ENCODE data around the gene CPED1. TPM values are rescaled to one million over a fixed set of nuclear protein-coding genes. Genes with fewer than 3 reads are reported as not detected.

CPED1 gene
- total and polyA plus RNA-seq, 10 of the 15 experiments (the other 5 are each of a cell fraction or from before 2014, with no cell fraction given) = 0.01 to 0.77 (median 0.10) TPM; not detected in 1

DNA sequence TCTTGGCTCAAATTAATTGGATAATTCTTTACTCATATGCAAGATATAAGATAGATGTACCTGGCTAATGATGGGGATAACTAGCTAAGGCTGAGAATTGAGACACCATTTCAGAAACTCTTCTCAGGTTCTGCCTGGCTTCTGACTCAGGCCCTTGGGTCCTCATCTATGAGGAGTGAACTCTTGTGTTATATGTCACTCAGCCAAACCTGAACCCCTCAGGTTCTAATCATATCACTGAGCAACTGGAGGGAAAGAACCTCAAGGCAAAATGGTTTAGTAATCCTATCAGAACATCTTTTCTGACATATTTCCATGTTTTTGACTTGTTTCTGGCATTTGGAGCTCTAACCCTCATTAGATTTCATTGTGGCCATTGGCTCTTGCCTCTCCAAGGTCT, 100.4 kb downstream of the CPED1 start:
- Histone ChIP-seq H3K27me3 (replicated peaks in 1 of 2; ENCODE audit: control insufficient read depth in 2 of 2, insufficient read depth in 2 of 2, low read length in 1 of 2) (peaks cover 0 to 4% of the 10 kb centered on the region in 2 experiments; a peak in 1 of 4 replicates), H4K20me1 (ENCODE audit: control insufficient read depth, insufficient read depth) (no peaks in the 10 kb centered on the region), H3K4me3 (no peak overlapping the region), H3K4me2 (ENCODE audit: control insufficient read depth, insufficient read depth) (no peak overlapping the region), H3K79me2 (ENCODE audit: control insufficient read depth, insufficient read depth, low read length) (no peaks in the 10 kb centered on the region), H3K9ac (ENCODE audit: control insufficient read depth, insufficient read depth, low read length) (no peak overlapping the region), H3K4me1 (ENCODE audit: control insufficient read depth, insufficient read depth, low read length) (no peaks in the 10 kb centered on the region), H3K9me3 (replicated peaks; ENCODE audit: control insufficient read depth, insufficient read depth, low read length) (no peaks in the 10 kb centered on the region), H3K36me3 (ENCODE audit: control insufficient read depth in 2 of 2, insufficient read depth in 2 of 2, low read length in 1 of 2) (no peaks in the 10 kb centered on the region), H3K27ac (ENCODE audit: control insufficient read depth, insufficient read depth) (no peak overlapping the region), H2AFZ (ENCODE audit: control insufficient read depth, low read depth, low read length) (no peak overlapping the region)
- in situ Hi-C loops (cut with MboI) = no loop called here
- no peak for ATAC-seq
- FAIRE-seq = no peak
- no peak for DNase-seq (ENCODE audit: low read depth, low spot score)
- TF ChIP-seq, protein P1, sequence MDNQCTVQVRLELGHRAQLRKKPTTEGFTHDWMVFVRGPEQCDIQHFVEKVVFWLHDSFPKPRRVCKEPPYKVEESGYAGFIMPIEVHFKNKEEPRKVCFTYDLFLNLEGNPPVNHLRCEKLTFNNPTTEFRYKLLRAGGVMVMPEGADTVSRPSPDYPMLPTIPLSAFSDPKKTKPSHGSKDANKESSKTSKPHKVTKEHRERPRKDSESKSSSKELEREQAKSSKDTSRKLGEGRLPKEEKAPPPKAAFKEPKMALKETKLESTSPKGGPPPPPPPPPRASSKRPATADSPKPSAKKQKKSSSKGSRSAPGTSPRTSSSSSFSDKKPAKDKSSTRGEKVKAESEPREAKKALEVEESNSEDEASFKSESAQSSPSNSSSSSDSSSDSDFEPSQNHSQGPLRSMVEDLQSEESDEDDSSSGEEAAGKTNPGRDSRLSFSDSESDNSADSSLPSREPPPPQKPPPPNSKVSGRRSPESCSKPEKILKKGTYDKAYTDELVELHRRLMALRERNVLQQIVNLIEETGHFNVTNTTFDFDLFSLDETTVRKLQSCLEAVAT (IDR thresholded peaks at IDR 0.05) = no peak
- TF ChIP-seq NBN (IDR thresholded peaks at IDR 0.05) (no peak), POLR2AphosphoS5 (IDR thresholded peaks at IDR 0.05; ENCODE audit: low read length) (no peak), SPI1 (IDR thresholded peaks at IDR 0.05; ENCODE audit: borderline replicate concordance, insufficient read depth, low read depth, low read length) (no peak), ETV6 (conservative IDR thresholded peaks at IDR 0.05 in 1 of 2, IDR thresholded peaks at IDR 0.05 in 1 of 2; ENCODE audit: borderline replicate concordance in 1 of 2, low read depth in 1 of 2) (no peak), ZSCAN29 (IDR thresholded peaks at IDR 0.05) (no peak), ZNF384 (IDR thresholded peaks at IDR 0.05; ENCODE audit: borderline replicate concordance, low read depth, low read length) (no peak), NR2C1 (IDR thresholded peaks at IDR 0.05) (no peak), SMC3 (IDR thresholded peaks at IDR 0.05; ENCODE audit: borderline replicate concordance, low read length) (no peak), EGR1 (IDR thresholded peaks at IDR 0.05; ENCODE audit: borderline replicate concordance in 1 of 2, low read depth in 2 of 2, low read length in 2 of 2) (no peak), SUZ12 (IDR thresholded peaks at IDR 0.05; ENCODE audit: unreplicated experiment) (no peak)
- RAD21 ChIA-PET (ENCODE audit: unreplicated experiment) = no interaction called here
- SMC1A ChIA-PET (ENCODE audit: uncharacterized antibody, unreplicated experiment) = no interaction called here
- intact Hi-C loops (cut with micrococcal nuclease; ENCODE audit: unreplicated experiment) = no loop called here
- BruUV-seq (replicated peaks) = no TSS peak
- POLR2A ChIA-PET = no interaction called here
- CTCF ChIA-PET = interaction anchor here (2.0 kb wide), 1 partner anchor 906 kb away, joined by 5 read pairs; no protein-coding TSS in a partner anchor
